Neural cell (in vitro differentiated cells): ENCODE data around the gene CA12. TPM values are rescaled to one million over a fixed set of nuclear protein-coding genes. Genes with fewer than 3 reads are reported as not detected.

ENCODE experiments used
- H2AFZ ChIP-seq: fragments of 200-600, 300-800 bp; sonication (generic), shearing (Covaris generic); 2 replicates; pipeline ENCODE4 v1.6.0; 2014; ENCODE audit warnings: low read depth, mild to moderate bottlenecking, antibody characterized with exemption, low read length, moderate library complexity
- H3F3A ChIP-seq: fragments of 200-600 bp; shearing (Covaris generic); 2 replicates; pipeline ENCODE4 v1.6.1; 2016; ENCODE audit warnings: mild to moderate bottlenecking, moderate library complexity, mixed read lengths, antibody characterized with exemption, low read length; ENCODE audit not compliant: insufficient read depth, poor library complexity, severe bottlenecking
- H3K27ac ChIP-seq: fragments of 200-600, 300-800 bp; sonication (generic), shearing (Covaris generic); 2 replicates; pipeline ENCODE4 v1.5.1; 2014; ENCODE audit warnings: mild to moderate bottlenecking, low read length, moderate library complexity
- H3K27me3 ChIP-seq: fragments of 300-800, 200-600 bp; sonication (generic), shearing (Covaris generic); 2 replicates; pipeline ENCODE4 v1.6.0; 2014; ENCODE audit warnings: mild to moderate bottlenecking, low read depth, low read length, moderate library complexity; ENCODE audit not compliant: insufficient read depth
- H3K36me3 ChIP-seq: fragments of 300-800, 200-600 bp; sonication (generic), shearing (Covaris generic); 2 replicates; pipeline ENCODE4 v1.5.1; 2014; ENCODE audit warnings: mild to moderate bottlenecking, antibody characterized with exemption, low read length, moderate library complexity; ENCODE audit not compliant: insufficient read depth
- H3K4me2 ChIP-seq: fragments of 300-800, 200-600 bp; sonication (generic), shearing (Covaris generic); 2 replicates; pipeline ENCODE4 v1.6.0; 2014; ENCODE audit warnings: mild to moderate bottlenecking, low read length
- H3K4me3 ChIP-seq: fragments of 300-800, 200-600 bp; sonication (generic), shearing (Covaris generic); 2 replicates; pipeline ENCODE4 v1.5.1; 2014; ENCODE audit warnings: mild to moderate bottlenecking, low read length, moderate library complexity
- H3K79me2 ChIP-seq: fragments of 200-600 bp; shearing (Covaris generic); replicated peaks from 2 replicates; pipeline ENCODE4 v1.6.0; 2014; ENCODE audit warnings: mild to moderate bottlenecking, low read length, moderate library complexity; ENCODE audit not compliant: insufficient read depth
- H3K9ac ChIP-seq: fragments of 300-800, 200-600 bp; sonication (generic), shearing (Covaris generic); 2 replicates; pipeline ENCODE4 v1.6.1; 2016; ENCODE audit warnings: mild to moderate bottlenecking, low read length, mixed read lengths
- H3K9me2 ChIP-seq: fragments of 200-600 bp; shearing (Covaris generic); 2 replicates; pipeline ENCODE4 v1.6.1; 2016; ENCODE audit warnings: mild to moderate bottlenecking, low read length, mixed read lengths; ENCODE audit not compliant: insufficient read depth
- H3K9me3 ChIP-seq: fragments of 200-600, 300-800 bp; sonication (generic), shearing (Covaris generic); 2 replicates; pipeline ENCODE4 v1.6.1; 2016; ENCODE audit warnings: mild to moderate bottlenecking, mixed run types, low read length, moderate library complexity, mixed read lengths
- H4K20me1 ChIP-seq: fragments of 200-600 bp; shearing (Covaris generic); 2 replicates; pipeline ENCODE4 v1.6.1; 2016; ENCODE audit warnings: mild to moderate bottlenecking, mixed run types; ENCODE audit not compliant: insufficient read depth
- EP300 ChIP-seq: fragments of 450-650 bp; conservative IDR thresholded peaks from 2 replicates; pipeline ENCODE4 v1.6.1; 2014; ENCODE audit warnings: antibody characterized with exemption, mild to moderate bottlenecking, moderate library complexity; ENCODE audit not compliant: poor library complexity, severe bottlenecking
- EZH2 ChIP-seq: fragments of 200-600, 300-800 bp; shearing (Covaris generic), sonication (generic); IDR thresholded peaks from 2 replicates; pipeline ENCODE4 v1.6.1; 2014; ENCODE audit warnings: antibody characterized with exemption, low read length, borderline replicate concordance, mild to moderate bottlenecking; ENCODE audit not compliant: insufficient read depth, poor library complexity, severe bottlenecking
- MXI1 ChIP-seq: fragments of 450-650 bp; conservative IDR thresholded peaks from 2 replicates; pipeline ENCODE4 v1.6.1; 2014; ENCODE audit warnings: antibody characterized with exemption, mild to moderate bottlenecking; ENCODE audit not compliant: poor library complexity, severe bottlenecking
- POLR2AphosphoS5 ChIP-seq: IDR thresholded peaks from 2 replicates; pipeline ENCODE4 v1.6.1; 2012
- RAD21 ChIP-seq: fragments of 450-650 bp; conservative IDR thresholded peaks from 2 replicates; pipeline ENCODE4 v1.6.1; 2014; ENCODE audit warnings: antibody characterized with exemption, mild to moderate bottlenecking, moderate library complexity
- SMC3 ChIP-seq: fragments of 450-650 bp; conservative IDR thresholded peaks from 2 replicates; pipeline ENCODE4 v1.6.1; 2014; ENCODE audit warnings: antibody characterized with exemption, mild to moderate bottlenecking, moderate library complexity; ENCODE audit not compliant: poor library complexity
- TAF1 ChIP-seq: IDR thresholded peaks from 2 replicates; pipeline ENCODE4 v1.6.1; 2012; ENCODE audit warnings: low read depth
- polyA plus RNA-seq: library from polyadenylated mRNA; depleted of rRNA; stranded (reverse); fragments of >200 nt; gene quantifications from 2 replicates; pipeline ENCODE4 v1.2.3, GENCODE V29; 2014
- TF ChIP-seq, protein P1 (sequence below): fragments of 450-650 bp; IDR thresholded peaks from 2 replicates; pipeline ENCODE4 v1.5.1; 2014; ENCODE audit warnings: antibody characterized with exemption, mild to moderate bottlenecking, moderate library complexity; ENCODE audit not compliant: poor library complexity, severe bottlenecking
- TF ChIP-seq, protein P2 (sequence below): IDR thresholded peaks from 2 replicates; pipeline ENCODE4 v1.6.1; 2012; ENCODE audit warnings: borderline replicate concordance

Gene CA12
- polyA plus RNA-seq, 1 donor from 2014 or later: 0.11 TPM

DNA sequence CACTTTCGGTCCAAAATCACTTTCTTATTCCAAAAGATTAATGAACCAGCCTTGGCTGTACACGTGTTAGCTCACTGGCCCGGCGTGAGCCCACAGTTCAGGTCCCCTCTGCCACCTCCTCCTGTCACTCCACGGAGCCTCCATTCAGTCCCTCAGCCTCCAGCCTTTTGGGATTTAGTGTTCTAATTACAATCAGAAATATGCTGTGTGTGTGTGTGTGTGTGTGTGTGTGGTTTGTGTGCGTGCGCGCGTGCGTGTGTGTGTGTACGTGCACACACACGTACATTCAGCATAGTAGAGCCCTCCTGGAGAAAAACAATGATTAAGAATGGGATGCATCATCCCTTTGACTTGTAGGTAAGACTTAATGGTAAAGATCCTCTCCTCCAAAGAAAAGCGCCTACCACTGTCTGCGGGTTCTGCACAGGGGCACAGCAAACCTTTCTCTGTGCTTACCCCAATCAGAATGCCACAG, 801 bp downstream of the CA12 start:
- Histone ChIP-seq H3K27ac (no peak overlapping the region), H3K4me2 (peak overlapping the region; percentile 45), H3K36me3 (no peaks in the 10 kb centered on the region), H3K9me2 (no peaks in the 10 kb centered on the region), H3K79me2 (no peaks in the 10 kb centered on the region), H2AFZ (no peak overlapping the region), H3K9me3 (no peaks in the 10 kb centered on the region), H4K20me1 (no peaks in the 10 kb centered on the region), H3K9ac (no peak overlapping the region), H3K4me3 (peak overlapping the region; percentile 68), H3F3A (no peaks in the 10 kb centered on the region), H3K27me3 (peaks cover 15% of the 10 kb centered on the region)
- TF ChIP-seq SMC3: no peak
- TF ChIP-seq TAF1: no peak
- TF ChIP-seq EP300: no peak
- TF ChIP-seq MXI1: no peak
- no peak for TF ChIP-seq EZH2
- TF ChIP-seq, protein P1, sequence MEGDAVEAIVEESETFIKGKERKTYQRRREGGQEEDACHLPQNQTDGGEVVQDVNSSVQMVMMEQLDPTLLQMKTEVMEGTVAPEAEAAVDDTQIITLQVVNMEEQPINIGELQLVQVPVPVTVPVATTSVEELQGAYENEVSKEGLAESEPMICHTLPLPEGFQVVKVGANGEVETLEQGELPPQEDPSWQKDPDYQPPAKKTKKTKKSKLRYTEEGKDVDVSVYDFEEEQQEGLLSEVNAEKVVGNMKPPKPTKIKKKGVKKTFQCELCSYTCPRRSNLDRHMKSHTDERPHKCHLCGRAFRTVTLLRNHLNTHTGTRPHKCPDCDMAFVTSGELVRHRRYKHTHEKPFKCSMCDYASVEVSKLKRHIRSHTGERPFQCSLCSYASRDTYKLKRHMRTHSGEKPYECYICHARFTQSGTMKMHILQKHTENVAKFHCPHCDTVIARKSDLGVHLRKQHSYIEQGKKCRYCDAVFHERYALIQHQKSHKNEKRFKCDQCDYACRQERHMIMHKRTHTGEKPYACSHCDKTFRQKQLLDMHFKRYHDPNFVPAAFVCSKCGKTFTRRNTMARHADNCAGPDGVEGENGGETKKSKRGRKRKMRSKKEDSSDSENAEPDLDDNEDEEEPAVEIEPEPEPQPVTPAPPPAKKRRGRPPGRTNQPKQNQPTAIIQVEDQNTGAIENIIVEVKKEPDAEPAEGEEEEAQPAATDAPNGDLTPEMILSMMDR: no peak
- TF ChIP-seq POLR2AphosphoS5: no peak
- TF ChIP-seq, protein P2, sequence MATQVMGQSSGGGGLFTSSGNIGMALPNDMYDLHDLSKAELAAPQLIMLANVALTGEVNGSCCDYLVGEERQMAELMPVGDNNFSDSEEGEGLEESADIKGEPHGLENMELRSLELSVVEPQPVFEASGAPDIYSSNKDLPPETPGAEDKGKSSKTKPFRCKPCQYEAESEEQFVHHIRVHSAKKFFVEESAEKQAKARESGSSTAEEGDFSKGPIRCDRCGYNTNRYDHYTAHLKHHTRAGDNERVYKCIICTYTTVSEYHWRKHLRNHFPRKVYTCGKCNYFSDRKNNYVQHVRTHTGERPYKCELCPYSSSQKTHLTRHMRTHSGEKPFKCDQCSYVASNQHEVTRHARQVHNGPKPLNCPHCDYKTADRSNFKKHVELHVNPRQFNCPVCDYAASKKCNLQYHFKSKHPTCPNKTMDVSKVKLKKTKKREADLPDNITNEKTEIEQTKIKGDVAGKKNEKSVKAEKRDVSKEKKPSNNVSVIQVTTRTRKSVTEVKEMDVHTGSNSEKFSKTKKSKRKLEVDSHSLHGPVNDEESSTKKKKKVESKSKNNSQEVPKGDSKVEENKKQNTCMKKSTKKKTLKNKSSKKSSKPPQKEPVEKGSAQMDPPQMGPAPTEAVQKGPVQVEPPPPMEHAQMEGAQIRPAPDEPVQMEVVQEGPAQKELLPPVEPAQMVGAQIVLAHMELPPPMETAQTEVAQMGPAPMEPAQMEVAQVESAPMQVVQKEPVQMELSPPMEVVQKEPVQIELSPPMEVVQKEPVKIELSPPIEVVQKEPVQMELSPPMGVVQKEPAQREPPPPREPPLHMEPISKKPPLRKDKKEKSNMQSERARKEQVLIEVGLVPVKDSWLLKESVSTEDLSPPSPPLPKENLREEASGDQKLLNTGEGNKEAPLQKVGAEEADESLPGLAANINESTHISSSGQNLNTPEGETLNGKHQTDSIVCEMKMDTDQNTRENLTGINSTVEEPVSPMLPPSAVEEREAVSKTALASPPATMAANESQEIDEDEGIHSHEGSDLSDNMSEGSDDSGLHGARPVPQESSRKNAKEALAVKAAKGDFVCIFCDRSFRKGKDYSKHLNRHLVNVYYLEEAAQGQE: no peak
- no peak for TF ChIP-seq RAD21

DNA sequence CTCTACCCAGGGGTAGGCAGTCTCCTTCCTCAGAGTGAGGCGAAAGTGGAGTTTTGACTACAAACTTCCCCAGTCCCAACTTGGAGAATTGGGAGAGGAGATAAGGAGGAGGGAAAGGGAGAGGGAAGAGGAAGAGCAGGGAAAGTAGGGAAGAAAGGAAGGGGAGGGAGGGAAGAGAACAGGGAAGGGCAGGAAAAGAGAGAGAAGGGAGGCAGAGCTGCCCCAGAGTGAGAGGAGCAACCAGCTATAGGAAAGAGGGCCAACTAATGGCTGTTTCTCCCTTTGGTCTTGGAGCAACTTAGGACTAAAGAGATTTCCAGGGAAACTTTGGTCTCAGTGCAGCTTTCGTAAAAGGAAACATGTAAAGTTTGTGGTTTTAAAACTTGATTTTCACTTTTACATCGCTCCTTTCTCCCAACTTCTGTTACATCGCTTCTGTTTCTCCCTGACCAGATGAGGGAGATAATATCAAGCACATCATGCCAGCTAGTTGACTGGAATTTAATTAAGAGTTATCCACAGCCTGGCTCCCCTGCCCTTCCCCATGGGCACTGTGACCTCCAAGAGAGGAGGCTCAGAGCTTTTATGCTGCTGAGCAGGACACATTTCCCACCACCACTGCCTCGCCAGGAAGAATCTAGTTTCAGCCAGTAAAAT, 1.4 kb downstream of the CA12 start:
- Histone ChIP-seq H3K9ac (no peak overlapping the region), H3K4me2 (no peak overlapping the region), H3K27ac (no peak overlapping the region)

More for the DNA sequence above, 1.4 kb downstream of the CA12 start:
- H3K27me3 ChIP-seq: peaks cover 15% of the 10 kb centered on the region
- no peak overlapping the region for H2AFZ ChIP-seq
- TF ChIP-seq, protein P2: no peak
- TF ChIP-seq POLR2AphosphoS5 (no peak), SMC3 (no peak), MXI1 (no peak), TAF1 (no peak), RAD21 (no peak), EZH2 (no peak), EP300 (no peak)
- TF ChIP-seq, protein P1: no peak
- H3K36me3 ChIP-seq: no peaks in the 10 kb centered on the region
- no peaks in the 10 kb centered on the region for H3K9me3 ChIP-seq
- no peaks in the 10 kb centered on the region for H4K20me1 ChIP-seq
- H3K79me2 ChIP-seq: no peaks in the 10 kb centered on the region
- no peaks in the 10 kb centered on the region for H3K9me2 ChIP-seq
- no peak overlapping the region for H3K4me3 ChIP-seq
- H3F3A ChIP-seq: no peaks in the 10 kb centered on the region
